Measurements from ENCODE around the gene NR5A1. TPM values are rescaled to one million over a fixed set of nuclear protein-coding genes. Genes with fewer than 3 reads are reported as not detected.

The NR5A1 gene
- total RNA-seq, 2 donors from 2014 or later, result 0.82 TPM; not detected in 1

DNA sequence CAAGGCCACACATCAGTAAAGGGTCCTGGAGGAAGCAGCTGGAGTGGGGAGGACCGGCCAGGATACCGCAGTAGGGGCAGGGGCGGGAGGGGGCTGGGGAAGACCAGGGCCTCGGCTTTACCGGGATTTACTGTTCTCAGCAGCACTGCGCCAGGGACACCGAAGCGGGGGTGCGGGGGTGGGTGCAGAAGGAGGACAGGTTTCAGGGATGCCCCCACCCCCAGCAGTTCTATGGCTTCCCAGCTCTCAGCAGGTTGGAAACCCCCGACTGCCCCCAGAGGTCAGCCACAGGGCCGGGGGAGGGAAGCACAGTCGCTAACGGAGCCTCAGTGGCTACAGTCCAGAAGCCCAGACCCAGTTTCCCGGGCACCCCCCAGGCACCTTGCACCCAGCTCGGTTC is 21.3 kb downstream of the NR5A1 start:
- intact Hi-C loops (cut with DNase I), result no loop called here
- H3K36me3 ChIP-seq, result no peaks in the 10 kb centered on the region
- H3K9ac ChIP-seq (ENCODE audit: low read depth in 2 of 2, low read length in 2 of 2), result no peak overlapping the region
- no peak for TF ChIP-seq CTCF (IDR thresholded peaks at IDR 0.05)
- H3K9me3 ChIP-seq, result no peaks in the 10 kb centered on the region
- H3K4me3 ChIP-seq, result no peak overlapping the region
- no peaks in the 10 kb centered on the region for H3K4me1 ChIP-seq
- no peak overlapping the region for H3K27ac ChIP-seq
- DNase-seq, result no peak
- H3K27me3 ChIP-seq, result peaks cover 13% of the 10 kb centered on the region

DNA sequence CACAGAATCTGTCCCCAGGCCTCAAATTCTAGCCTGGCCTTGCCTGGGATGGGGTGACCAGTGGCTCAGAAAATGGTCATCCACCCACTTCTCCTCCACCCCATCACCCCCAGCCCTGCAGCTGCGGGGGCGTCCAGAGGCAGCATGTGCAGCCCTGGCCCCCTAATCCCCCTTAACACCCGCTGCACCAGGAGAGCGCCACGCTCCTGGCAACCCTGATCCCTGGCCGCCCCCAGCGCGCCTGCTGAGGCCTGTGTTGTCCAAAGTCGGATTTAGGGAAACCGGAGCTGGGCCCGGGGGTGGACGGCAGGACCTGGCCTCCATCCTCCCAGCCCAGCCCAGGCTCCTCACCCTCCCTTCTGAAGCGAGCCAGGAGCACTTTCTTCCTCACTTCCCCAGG is 22.0 kb downstream of the NR5A1 start:
- Histone ChIP-seq H3K27me3 (peaks cover 13% of the 10 kb centered on the region), H3K4me1 (peaks cover 3% of the 10 kb centered on the region), H3K36me3 (no peaks in the 10 kb centered on the region), H3K27ac (no peak overlapping the region), H3K4me3 (no peak overlapping the region), H3K9ac (ENCODE audit: low read depth in 2 of 2, low read length in 2 of 2) (no peak overlapping the region), H3K9me3 (no peaks in the 10 kb centered on the region)
- intact Hi-C loops (cut with DNase I), result no loop called here
- TF ChIP-seq CTCF (IDR thresholded peaks at IDR 0.05), result no peak
- DNase-seq, result no peak

- Histone ChIP-seq H3K27me3 (peaks cover 24% of the 10 kb centered on the region), H3K9ac (ENCODE audit: low read depth in 2 of 2, low read length in 2 of 2) (no peak overlapping the region), H3K9me3 (no peaks in the 10 kb centered on the region), H3K27ac (no peak overlapping the region), H3K4me3 (no peak overlapping the region), H3K4me1 (peaks cover 3% of the 10 kb centered on the region), H3K36me3 (no peaks in the 10 kb centered on the region)
- intact Hi-C loops (cut with DNase I), result no loop called here
- TF ChIP-seq CTCF (IDR thresholded peaks at IDR 0.05), result no peak
- DNase-seq, result no peak
Measured at GRCh38 chr9:124483481-124483880, 23.7 kb downstream of the NR5A1 start.

- Histone ChIP-seq H3K27ac (no peak overlapping the region), H3K4me1 (peaks cover 3% of the 10 kb centered on the region), H3K4me3 (no peak overlapping the region), H3K9me3 (no peaks in the 10 kb centered on the region), H3K27me3 (peaks cover 32% of the 10 kb centered on the region), H3K36me3 (no peaks in the 10 kb centered on the region), H3K9ac (ENCODE audit: low read depth in 2 of 2, low read length in 2 of 2) (no peak overlapping the region)
- no peak for TF ChIP-seq CTCF (IDR thresholded peaks at IDR 0.05)
- intact Hi-C loops (cut with DNase I), result no loop called here
- no peak for DNase-seq
Measured at GRCh38 chr9:124482431-124483031, 24.7 kb downstream of the NR5A1 start.

DNA sequence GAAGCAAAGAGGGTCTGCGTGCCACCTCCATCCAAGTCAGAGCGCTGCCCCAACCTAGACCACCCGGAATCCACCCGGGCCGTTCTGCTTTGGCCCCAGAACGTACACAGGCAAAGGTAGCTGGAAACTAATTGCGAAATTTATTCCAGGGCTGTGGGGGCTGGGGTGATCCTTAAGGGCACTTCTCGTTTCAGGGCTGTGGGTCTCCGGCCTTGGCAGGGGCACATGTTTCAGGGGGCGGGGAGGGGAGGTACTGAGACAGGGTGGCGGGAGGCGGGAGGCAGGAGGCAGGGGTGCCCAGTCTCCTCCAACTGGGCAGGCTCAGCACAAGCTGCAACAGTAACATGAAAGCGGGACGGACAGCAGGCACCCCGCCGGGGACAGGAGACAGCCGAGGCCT is 26.1 kb downstream of the NR5A1 start:
- Histone ChIP-seq H3K27me3 (peaks cover 27% of the 10 kb centered on the region), H3K27ac (no peak overlapping the region)

More for the DNA sequence above, 26.1 kb downstream of the NR5A1 start:
- H3K4me3 ChIP-seq, result no peak overlapping the region
- TF ChIP-seq CTCF (IDR thresholded peaks at IDR 0.05), result no peak
- no peak for DNase-seq
- peaks cover 3% of the 10 kb centered on the region for H3K4me1 ChIP-seq
- intact Hi-C loops (cut with DNase I), result no loop called here
- no peak overlapping the region for H3K9ac ChIP-seq (ENCODE audit: low read depth in 2 of 2, low read length in 2 of 2)
- H3K9me3 ChIP-seq, result no peaks in the 10 kb centered on the region
- no peaks in the 10 kb centered on the region for H3K36me3 ChIP-seq

Measured in colonic mucosa (tissue), 4 donors.